Measurements from ENCODE around the gene MUC4.

Gene MUC4, protein sequence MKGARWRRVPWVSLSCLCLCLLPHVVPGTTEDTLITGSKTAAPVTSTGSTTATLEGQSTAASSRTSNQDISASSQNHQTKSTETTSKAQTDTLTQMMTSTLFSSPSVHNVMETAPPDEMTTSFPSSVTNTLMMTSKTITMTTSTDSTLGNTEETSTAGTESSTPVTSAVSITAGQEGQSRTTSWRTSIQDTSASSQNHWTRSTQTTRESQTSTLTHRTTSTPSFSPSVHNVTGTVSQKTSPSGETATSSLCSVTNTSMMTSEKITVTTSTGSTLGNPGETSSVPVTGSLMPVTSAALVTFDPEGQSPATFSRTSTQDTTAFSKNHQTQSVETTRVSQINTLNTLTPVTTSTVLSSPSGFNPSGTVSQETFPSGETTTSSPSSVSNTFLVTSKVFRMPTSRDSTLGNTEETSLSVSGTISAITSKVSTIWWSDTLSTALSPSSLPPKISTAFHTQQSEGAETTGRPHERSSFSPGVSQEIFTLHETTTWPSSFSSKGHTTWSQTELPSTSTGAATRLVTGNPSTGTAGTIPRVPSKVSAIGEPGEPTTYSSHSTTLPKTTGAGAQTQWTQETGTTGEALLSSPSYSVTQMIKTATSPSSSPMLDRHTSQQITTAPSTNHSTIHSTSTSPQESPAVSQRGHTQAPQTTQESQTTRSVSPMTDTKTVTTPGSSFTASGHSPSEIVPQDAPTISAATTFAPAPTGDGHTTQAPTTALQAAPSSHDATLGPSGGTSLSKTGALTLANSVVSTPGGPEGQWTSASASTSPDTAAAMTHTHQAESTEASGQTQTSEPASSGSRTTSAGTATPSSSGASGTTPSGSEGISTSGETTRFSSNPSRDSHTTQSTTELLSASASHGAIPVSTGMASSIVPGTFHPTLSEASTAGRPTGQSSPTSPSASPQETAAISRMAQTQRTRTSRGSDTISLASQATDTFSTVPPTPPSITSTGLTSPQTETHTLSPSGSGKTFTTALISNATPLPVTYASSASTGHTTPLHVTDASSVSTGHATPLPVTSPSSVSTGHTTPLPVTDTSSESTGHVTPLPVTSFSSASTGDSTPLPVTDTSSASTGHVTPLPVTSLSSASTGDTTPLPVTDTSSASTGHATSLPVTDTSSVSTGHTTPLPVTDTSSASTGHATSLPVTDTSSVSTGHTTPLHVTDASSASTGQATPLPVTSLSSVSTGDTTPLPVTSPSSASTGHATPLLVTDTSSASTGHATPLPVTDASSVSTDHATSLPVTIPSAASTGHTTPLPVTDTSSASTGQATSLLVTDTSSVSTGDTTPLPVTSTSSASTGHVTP (N-terminal part only)

DNA sequence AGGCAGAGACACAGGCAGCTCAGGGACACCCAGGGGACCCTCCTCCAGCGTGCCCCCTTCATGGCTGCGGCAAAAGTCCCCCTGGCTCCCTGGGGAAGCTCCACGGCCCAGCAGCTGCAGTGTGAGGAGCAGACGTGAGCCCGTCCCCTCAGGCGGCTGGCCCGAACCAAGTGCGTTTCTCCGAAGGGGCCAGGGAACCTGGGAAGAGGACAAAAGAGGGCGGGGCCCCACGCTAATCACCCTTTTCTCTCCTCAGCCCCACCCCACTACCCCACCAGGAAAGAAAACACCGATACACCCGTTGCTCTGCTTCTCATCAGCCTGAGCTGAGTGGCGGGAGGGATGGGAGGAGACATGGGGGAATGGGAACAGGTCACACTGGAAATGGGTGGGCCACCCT is at the start of gene MUC4:
TSS of gene MUC4 (minus strand) at position 174 of the 400 bp plus-strand sequence. CDS start at position 62, 112 bp downstream.
- DNase-seq: no peak

DNA sequence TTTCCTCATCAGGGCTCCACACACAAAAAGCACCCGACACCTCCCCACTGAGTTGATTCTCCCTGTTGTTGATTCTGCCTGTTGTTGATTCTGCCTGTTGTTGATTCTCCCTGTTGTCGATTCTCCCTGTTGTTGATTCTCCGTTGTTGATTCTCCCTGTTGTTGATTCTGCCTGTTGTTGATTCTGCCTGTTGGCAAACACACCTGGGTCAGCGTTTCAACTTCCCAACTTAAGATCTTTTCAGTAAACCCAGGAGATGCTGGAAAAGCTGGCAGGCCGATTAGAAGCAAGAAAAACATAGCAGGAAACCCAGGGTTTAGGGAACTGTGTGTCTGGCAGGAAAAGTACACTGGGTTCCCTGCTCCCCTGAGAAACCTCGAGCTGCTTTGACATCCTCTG is 48.7 kb upstream of the MUC4 start:
- DNase-seq: no peak

DNA sequence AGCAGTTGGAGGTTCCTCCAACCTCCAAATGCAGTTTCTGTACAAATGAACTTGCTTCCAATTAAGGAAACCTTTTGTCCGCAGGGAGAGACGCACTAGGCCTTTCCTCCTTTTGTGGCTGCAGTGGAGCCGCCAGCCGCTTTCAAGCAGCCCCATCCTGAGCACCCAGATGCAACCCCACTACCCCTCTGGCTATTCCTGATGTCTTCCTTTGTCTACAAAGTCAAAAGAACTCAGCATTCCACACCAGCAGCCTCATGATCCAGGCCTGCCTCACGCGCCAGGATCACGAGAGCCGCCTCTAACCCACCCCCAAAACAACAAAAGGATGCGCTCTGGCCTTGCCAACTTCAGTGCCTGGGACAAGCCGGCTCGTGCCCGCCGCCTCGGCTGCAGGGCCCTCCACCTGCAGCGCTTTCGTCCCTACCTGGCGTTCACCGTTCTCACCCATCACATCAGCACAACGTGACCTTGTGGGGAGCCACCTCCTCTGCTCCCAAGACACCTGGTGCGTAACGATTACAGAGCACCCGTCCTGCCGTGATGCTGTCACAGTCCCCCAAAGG is 48.2 kb upstream of the MUC4 start:
- no peak for DNase-seq

DNA sequence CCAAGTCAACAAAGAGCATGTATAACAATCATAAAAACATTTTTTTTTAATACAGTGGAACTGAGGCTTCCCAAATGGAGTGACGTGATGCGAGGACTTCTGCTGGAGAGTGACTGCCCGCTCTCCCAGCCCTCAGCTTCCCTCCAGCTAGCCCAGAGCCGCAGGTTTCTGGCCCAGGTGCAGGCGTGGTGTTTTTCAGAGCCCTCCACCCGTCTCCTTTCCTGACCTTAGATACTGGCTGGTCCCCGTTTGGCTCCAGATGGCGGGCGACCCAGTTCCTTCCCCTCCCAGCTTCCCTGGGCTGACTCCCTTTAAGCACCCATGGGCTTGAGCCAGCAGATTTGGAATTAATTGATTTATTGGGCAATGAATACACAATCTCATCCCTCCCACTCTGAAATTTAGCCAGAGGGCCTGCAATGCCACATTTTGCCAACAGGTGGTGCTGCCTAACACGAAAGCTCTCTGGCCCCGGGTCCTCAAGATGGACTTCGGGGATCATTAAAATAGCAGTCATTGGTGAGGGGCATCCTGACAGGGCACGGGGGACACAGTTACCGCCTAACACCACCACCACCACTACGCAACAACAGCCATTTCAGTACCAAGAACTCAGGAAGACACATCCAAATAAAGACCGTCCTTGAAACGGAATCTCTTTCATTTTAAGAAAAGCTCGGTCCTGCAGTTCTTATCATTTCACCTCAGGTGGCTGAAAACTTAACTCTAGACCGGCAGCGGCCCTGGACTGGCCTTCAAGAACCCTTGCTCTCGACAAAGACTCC is 47.5 kb upstream of the MUC4 start:
- no peak for DNase-seq

DNA sequence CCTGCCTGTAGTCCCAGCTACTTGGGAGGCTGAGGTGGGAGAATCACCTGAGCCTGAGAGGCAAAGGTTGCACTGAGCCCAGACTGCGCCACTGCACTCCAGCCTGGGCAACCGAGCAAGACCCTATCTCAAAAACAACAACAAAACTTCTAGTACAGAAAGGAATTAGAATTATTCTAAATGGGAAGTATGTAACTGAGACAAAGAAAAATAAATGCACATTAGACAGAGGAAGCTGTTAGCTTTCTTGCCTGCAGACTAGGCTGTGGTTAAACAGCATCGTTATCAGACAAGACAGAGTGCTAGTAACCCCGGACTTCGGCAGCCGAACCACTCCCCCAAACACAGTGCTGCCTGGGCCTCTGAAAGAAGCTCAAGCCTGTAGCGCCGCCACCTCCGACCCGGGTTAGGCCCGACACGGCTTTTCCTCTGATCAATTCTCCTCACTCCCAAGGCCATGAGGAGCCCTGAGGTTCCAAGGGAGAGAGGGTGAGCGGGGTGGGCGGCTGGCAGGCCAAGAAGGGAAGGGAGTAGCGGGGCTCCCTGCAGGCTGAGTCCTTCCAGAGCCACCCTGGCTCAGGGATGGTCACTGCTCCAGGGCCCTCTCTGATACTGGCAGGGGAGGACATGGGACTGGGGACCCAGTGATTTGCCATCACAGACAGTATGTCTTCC is 44.8 kb upstream of the MUC4 start:
- DNase-seq: peak; percentile 24

DNA sequence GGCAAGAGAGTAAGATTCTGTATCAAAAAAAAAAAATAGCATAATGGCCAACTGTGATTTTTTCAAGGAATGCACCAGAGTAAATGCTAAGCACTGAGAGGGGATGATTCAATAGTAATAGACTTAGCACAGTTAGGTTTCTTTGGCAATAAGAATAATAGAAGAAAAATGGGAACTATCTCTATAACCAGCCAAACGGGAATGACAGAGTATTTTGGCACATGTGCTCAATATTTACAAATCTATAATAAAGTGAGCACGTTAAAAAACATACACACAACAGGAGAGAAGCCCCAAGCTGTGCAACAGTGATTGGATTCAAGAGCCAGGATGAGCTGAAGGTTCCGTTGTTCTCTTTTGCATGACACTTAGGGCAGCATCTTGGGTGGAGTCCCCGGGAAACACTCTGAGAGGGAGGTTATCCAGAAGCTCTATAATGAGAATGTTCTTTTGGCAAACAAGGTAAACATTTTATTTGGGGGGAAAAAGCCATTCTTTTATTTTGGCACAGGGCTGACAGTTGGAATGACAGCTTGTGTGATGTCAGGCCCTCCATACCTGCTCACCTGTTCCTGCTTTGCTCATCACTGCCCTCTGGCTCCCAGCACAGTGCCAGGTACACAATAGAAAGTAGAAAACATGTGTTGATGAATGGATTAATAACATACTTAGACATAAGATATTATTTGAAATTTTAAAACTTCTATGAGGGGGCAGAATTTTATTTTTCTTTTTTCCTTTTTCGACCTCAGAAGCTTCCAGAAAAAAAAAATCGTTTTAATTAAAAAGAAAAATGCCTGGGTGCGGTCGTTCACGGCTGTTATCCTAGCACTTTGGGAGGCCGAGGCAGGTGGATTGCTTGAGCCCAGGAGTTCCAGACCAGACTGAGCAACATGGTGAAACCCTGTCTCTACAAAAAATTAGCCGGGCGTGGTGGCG is 44.0 kb upstream of the MUC4 start:
- no peak for DNase-seq

DNA sequence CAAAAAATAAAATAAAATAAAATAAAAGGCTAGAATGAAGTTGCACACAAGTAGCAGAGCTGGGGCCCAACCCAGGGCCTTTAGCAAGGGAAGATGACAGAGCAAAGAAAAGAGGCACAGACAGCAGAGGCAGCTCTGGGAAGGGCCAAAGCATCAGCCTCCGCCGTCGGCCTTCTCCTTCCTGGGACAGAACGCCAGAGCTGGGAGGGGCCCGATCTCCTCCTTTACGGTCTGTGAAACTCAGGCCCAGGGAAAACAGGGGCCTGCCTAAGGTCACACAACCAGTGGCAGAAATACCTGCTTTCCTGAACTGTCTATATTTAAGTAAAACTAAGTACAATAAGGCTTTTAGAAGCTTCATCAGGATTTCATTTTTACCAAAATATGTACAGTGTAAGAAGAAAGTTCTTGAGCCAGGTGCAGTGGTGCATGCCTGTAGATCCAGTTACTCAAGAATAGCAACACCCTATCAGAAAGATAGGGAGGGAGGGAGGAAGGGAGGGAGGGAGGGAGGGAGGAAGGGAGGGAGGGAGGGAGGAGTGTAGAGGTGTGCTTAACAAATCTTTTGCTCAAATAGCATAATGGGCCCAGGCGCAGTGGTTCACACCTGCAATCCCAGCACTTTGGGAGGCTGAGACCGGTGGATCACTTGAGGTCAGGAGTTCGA is 43.0 kb upstream of the MUC4 start:
- DNase-seq: no peak

DNA sequence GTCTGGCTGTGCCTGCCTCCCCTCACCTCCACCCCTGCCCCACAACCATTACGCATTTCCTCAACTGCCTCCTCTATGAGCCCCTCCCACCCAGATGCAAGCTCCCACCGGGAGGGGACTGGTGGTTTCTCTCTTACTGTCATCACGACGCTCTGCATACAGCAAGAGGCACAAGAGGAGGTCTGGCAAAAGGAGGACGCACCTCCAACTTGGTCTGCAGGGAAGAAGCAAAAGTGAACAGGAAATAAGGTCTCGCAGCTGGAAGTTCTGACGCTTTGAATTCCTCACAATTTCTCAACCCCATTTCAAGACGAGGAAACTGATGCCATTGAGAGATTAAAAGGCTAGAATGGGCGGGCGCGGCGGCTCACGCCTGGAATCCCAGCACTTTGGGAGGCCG is 42.3 kb upstream of the MUC4 start:
- peak; percentile 27 for DNase-seq

DNA sequence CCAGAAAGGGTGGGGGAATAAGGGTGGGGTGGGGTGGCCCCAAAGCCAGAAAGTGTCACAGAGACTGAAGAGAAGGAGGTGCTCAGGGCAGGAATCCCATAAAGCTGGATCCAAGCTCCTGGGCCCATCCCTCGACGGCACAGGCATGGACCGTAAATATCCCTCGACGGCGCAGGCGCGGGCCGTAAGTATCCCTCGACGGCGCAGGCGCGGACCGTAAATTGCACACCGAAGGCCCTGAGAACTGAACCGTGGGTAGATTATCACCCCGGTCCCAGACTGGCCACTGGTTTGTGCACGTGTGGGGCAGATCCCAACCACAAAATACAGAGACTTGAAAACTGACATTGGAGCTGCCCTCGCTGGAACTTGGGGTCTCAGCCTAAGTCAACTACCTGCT is 41.3 kb upstream of the MUC4 start:
- DNase-seq: no peak

DNA sequence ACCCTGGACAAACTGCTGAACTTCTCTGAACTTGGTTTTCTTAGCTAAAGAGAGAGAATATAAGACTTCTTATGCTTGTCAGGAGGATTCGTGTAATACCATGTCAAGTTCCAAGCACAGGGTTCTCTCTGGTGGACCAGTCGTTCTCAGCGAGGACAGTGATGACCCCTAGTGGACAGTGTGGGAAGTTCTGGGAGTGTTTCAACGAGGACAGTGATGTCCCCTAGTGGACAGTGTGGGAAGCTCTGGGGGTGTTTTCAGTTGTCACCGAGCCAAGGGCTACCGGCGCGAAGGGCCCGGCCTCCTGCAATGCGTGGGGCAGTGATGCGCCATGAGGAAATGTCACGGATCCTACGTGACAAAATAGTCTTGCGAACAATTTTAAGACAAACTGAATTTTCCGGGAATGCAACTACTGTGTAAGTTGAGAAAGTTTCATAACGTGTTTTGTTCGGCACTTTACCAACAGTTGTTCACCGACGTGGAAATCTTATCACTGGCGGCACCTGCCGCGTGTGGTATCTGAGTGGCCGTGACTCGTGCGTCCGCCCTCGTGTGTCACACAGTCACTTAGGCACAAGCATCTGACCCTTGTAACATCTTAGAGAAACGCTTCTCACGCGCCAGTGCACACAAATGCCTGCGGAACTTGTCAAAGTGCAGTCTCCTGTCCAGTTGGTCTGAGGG is 39.3 kb upstream of the MUC4 start:
- DNase-seq: peak; percentile 55

DNA sequence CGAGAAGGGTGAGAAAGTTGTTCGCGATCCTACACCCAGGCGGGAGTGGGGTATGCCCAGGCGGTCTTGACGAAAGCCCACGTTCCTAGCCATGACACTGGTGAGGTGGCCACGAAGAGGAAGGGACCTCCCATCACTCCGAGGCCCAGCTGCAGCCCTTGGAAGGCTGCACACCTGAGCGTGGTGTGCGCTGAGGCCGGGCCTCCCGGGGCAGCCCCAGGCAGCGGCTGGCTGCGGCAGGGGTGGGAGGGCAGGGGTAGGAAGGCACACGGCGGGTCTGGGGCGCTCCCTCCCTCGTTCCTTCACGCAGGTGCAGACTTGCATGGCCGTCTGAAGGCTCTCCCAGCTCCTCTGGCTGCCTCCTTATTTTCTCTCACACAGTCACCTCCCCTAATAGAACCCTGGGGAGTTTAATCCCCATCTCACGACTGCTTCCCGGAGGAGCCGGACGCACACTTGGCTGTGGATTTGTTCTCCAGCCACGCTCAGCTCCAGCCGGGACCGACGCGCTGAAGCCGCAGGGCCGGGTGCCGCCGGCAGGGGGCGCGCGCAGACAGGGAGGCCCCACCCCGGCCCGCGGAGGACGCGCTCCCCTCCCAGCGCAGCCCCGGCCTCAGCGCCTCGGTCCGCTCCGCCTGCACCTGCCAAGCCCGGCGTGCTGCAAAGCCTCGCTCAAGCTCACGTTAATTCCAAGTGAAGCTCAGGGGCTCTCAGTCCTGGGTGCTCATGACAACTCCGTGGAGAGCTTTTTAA is 37.8 kb upstream of the MUC4 start:
- no peak for DNase-seq

DNA sequence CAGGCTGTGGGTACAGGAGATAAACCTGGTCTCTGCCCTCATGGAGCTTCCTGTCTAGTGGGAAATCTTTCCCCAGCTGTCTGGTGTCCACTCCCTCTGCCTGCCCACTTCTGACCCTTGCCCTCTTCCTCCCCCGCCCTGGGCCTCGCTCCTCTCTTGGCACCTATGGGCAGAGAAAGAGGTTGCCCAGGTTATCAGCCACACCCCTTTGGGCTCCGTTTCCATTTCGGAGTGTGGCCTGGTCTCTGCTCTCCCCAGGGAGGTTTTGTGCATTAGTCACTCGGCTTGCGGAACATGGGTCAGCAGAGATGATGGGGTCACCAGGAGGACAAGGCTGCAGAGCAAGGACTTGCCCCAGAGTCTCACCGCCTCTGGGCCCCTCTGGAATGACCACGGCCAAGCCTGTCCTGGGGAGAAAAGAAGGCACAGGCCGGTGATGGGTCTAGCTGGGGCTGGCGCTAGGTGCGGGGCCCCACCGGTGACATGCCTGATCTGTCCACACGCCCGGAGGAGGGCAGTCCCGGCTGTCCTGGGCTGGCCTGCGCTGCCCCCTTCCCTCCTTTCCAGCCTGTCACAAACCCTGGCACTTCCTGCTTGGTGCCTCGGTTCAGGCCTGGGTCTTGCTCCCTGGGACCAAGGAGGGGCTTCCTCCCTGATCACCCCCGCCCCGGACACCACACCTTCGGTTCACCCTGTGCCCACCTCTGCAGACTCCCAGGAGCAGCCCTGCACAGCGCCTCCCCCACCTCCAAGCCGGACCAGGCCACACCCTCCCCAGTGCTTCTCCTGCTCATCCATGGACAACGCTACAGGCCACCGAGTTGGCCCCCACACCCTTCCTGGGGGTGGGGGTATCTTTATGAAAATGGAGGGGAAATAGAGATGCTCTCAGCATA is 35.6 kb upstream of the MUC4 start:
- no peak for DNase-seq

DNA sequence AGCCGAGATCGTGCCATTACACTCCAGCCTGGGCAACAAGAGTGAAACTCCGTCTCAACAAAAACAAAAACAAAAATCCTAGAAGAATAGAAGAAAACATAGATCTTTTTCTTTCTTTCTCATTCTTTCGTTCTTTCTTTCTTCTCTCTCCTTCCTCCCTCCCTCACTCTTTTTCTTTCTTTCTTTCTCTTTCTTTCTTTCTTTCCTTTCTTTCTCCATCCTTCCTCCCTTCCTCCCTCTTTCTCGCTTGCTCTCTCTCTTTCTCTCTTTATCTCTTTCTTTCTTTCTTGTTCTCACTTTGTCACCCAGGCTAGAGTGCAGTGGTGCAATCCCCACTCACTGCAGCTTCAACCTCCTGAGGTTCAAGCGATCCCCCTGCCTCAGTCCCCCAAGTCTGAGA is 33.8 kb upstream of the MUC4 start:
- DNase-seq: no peak

DNA sequence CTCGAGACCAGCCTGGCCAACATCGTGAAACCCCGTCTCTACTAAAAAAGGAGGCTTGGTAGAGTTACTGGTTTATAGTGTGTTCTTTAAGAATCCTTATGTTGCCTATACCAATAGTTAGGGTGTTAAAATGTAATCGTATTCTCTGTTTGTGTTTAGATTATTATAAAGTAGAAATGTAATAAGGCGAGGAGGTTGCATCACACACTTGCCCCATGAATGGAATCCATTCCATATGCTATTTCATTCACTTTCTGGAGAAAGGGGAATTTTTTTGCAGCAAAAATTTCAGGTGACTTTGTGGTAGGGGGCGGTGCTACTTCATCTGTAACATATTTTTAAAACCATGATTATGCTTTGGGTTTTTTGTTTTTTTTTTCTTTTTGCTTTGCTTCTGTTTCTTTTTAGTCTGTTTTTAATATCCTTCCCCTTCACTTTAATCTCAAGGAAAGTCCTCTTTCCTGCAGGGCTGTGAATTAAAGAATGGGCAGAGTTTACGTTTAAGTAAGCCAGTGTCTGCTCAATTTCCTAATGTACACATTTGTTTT is 33.0 kb upstream of the MUC4 start:
- no peak for DNase-seq

DNA sequence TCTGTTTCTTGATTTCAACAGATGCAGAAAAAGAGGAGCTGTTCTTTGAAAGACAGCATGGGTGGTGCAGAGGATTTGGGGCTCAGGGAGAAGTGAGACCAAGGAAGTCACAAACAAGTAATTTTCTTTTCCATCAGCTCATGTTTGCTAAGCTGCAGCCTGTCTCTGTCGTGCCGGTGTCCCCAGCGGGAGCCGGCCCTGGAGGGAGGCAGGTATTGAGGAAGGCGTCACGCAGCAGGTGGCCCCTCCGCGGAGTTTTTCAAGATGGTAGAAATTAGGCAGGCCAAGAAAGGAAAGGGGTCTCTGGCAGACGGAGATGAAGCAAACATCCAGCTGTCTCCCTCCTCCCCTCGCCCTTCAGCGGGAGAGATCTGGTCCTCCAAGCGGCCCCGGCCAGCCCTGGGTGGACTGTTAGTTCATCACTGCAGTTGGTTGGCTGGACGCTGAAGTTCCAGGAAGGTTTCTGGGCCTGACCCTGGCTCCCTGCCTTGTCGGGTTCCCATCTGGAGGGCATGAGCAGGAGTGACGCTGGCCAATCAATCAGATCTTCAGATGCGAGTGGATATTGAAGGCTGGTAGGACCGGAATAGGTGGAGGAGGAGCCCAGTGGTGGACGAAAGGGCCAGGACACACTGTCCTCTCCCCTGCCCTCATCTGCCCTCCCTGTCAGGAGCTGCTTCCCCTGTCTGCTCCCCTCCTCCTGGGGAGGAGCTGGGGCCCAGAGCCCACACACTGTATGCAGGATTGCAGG is 27.7 kb upstream of the MUC4 start:
- DNase-seq: no peak

DNA sequence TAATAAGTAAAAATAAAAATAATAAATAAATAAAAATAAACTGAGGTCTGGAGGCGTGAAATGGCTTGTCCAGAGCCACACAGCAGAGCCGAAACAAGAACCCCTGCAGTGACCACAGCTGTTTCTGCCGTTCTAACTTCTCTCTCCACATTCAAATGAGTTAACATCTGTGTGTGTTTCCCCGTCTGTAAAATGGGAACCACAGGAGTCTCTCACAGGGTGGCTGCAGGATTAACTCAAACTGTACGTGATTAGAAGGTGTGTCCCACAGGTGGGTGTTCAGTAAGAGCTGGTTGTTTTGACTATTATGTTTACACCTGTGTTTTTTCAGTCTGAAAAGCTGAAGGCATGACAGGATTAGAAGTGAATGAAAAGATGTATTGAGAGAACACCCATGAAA is 27.0 kb upstream of the MUC4 start:
- DNase-seq: no peak

Data from GF-D8 (cell line).